K562 (cell line): Measurements from ENCODE around the gene SLC44A5. TPM values are rescaled to one million over a fixed set of nuclear protein-coding genes. Genes with fewer than 3 reads are reported as not detected.

Experiments used
- ARID2 ChIP-seq: fragments of 450-650 bp; IDR thresholded peaks from 2 replicates; pipeline ENCODE4 v1.6.1; 2017; ENCODE audit warnings: antibody characterized with exemption, mild to moderate bottlenecking
- ARNT ChIP-seq, 2 experiments: fragments of 450-650 bp; IDR thresholded peaks; 2 replicates each; pipeline ENCODE4 v1.6.1; 2016; ENCODE audit warnings: mild to moderate bottlenecking in 1 of 2
- ASH1L ChIP-seq: fragments of 450-650 bp; IDR thresholded peaks from 2 replicates; pipeline ENCODE4 v1.6.1; 2018; ENCODE audit warnings: borderline replicate concordance, mild to moderate bottlenecking, low read depth; ENCODE audit not compliant: partially characterized antibody
- DACH1 ChIP-seq: fragments of 450-650 bp; IDR thresholded peaks from 2 replicates; pipeline ENCODE4 v1.6.1; 2018; ENCODE audit not compliant: partially characterized antibody
- DMBX1 ChIP-seq: fragments of 250-450 bp; sonication (Bioruptor Pico); IDR thresholded peaks from 2 replicates; pipeline ENCODE4 v1.8.0; 2022; ENCODE audit warnings: inconsistent platforms, mild to moderate bottlenecking, moderate library complexity, borderline replicate concordance
- EHMT2 ChIP-seq: fragments of 450-650 bp; IDR thresholded peaks from 2 replicates; pipeline ENCODE4 v1.6.1; 2018; ENCODE audit warnings: antibody characterized with exemption
- KDM5B ChIP-seq: fragments of 200-600 bp; sonication (generic); IDR thresholded peaks from 2 replicates; pipeline ENCODE4 v1.6.1; 2012; ENCODE audit warnings: low read depth, mild to moderate bottlenecking, moderate library complexity, low read length, control low read depth, inconsistent platforms; ENCODE audit not compliant: insufficient replicate concordance
- KLF10 ChIP-seq: fragments of 250-450 bp; sonication (Bioruptor Pico); IDR thresholded peaks from 2 replicates; pipeline ENCODE4 v1.6.1; 2021; ENCODE audit warnings: matching md5 sums
- MAFG ChIP-seq: fragments of 450-650 bp; conservative IDR thresholded peaks from 2 replicates; pipeline ENCODE4 v1.6.1; 2016; ENCODE audit warnings: missing genetic modification characterization, missing compliant biosample characterization
- MTA1 ChIP-seq: fragments of 450-650 bp; IDR thresholded peaks from 2 replicates; pipeline ENCODE4 v1.6.1; 2017; ENCODE audit warnings: borderline replicate concordance
- PURB ChIP-seq: sonication (generic); formaldehyde crosslinking; IDR thresholded peaks from 2 replicates; pipeline ENCODE4 v1.9.0; 2021; ENCODE audit warnings: low read depth, mild to moderate bottlenecking, missing genetic modification reagents
- TCF7 ChIP-seq: sonication (generic); IDR thresholded peaks from 2 replicates; pipeline ENCODE4 v1.6.1; 2016; ENCODE audit warnings: antibody characterized with exemption, borderline replicate concordance
- TFAM ChIP-seq: fragments of 250-450 bp; sonication (Bioruptor Pico); conservative IDR thresholded peaks from 2 replicates; pipeline ENCODE4 v1.5.0; 2021; ENCODE audit warnings: mild to moderate bottlenecking, moderate library complexity
- TRIM24 ChIP-seq, 2 experiments: fragments of 450-650 bp; IDR thresholded peaks; 2 replicates each; pipeline ENCODE4 v1.6.1; 2016
- ZNF407 ChIP-seq: fragments of 450-650 bp; IDR thresholded peaks from 2 replicates; pipeline ENCODE4 v1.6.1; 2016; ENCODE audit warnings: low read depth
- ZNF511 ChIP-seq: sonication (generic); formaldehyde crosslinking; IDR thresholded peaks from 2 replicates; pipeline ENCODE4 v1.8.0; 2022; ENCODE audit warnings: mild to moderate bottlenecking, missing genetic modification reagents
- ZNF707 ChIP-seq: fragments of 250-450 bp; sonication (Bioruptor Pico); conservative IDR thresholded peaks from 2 replicates; pipeline ENCODE4 v1.8.0; 2022; ENCODE audit warnings: inconsistent platforms, mild to moderate bottlenecking, moderate library complexity
- polyA plus RNA-seq, 8 experiments: library from polyadenylated mRNA; depleted of rRNA in 4 of 8; stranded (reverse) in 5 of 8; unstranded in 3 of 8; fragments of >200 nt; fragmentation: Nextera tagmentation in 2 of 8; fragmentation: Illumina TruSeq in 1 of 8; extraction: Ambion mirVana in 2 of 8; extraction: Trizol in 1 of 8; gene quantifications; 2 replicates each; pipeline versions ENCODE4 v1.2.1 to v1.2.3, GENCODE V29; 2011 to 2014; ENCODE audit warnings: inconsistent platforms in 1 of 8, missing spikeins in 1 of 8
- total RNA-seq, 7 experiments: library from RNA; depleted of rRNA in 6 of 7; stranded (reverse); fragments of >200 nt in 6 of 7; fragmentation: Illumina TruSeq in 2 of 7; extraction: Trizol in 2 of 7; gene quantifications; 2 replicates each; pipeline versions ENCODE4 v1.2.1 to v1.2.3, GENCODE V29; 2011 to 2021; ENCODE audit warnings: low replicate concordance in 1 of 7
- TF ChIP-seq, protein P1 (sequence below): fragments of 450-650 bp; IDR thresholded peaks from 2 replicates; pipeline ENCODE4 v1.6.1; 2018; ENCODE audit not compliant: partially characterized antibody

The SLC44A5 gene
- total and polyA plus RNA-seq, 9 of the 15 experiments (the other 6 are each of a cell fraction or from before 2014, with no cell fraction given), result 1.2 to 10.1 (median 3.2) TPM

DNA sequence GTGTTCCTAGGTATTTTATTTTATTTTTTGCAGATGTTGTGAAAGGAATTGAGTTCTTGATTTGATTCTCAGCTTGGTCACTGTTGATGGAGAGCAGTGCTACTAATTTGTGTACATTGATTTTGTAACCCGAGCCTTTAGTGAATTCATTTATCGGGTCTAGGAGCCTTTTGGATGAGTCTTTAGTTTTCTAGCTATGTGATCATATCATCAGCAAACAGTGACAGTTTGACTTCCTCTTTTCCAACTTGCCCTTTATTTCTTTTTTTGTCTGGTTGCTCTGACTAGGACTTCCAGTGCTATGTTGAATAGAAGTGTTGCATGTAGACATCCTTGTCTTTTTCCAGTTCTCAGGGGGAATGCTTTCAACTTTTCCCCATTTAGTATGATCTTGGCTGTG lies 337.8 kb downstream of the SLC44A5 start (continued):
- TF ChIP-seq EHMT2 (no peak), ASH1L (no peak), ZNF511 (CRISPR knock-in tag) (no peak), DMBX1 (CRISPR knock-in tag) (no peak), ZNF707 (CRISPR knock-in tag) (no peak), PURB (CRISPR knock-in tag) (no peak), MTA1 (no peak), KLF10 (CRISPR knock-in tag) (no peak), ZNF407 (no peak), TFAM (CRISPR knock-in tag) (no peak), ARNT (IDR thresholded peaks at IDR 0.05) (no peak), ARID2 (no peak), TCF7 (no peak), TRIM24 (IDR thresholded peaks at IDR 0.05) (0 out of 4 replicates have a peak, but pooled peaks of 1 of the 2 experiments have one; percentile 30), KDM5B (no peak), MAFG (peak; percentile 50), DACH1 (no peak)
- TF ChIP-seq, protein P1, sequence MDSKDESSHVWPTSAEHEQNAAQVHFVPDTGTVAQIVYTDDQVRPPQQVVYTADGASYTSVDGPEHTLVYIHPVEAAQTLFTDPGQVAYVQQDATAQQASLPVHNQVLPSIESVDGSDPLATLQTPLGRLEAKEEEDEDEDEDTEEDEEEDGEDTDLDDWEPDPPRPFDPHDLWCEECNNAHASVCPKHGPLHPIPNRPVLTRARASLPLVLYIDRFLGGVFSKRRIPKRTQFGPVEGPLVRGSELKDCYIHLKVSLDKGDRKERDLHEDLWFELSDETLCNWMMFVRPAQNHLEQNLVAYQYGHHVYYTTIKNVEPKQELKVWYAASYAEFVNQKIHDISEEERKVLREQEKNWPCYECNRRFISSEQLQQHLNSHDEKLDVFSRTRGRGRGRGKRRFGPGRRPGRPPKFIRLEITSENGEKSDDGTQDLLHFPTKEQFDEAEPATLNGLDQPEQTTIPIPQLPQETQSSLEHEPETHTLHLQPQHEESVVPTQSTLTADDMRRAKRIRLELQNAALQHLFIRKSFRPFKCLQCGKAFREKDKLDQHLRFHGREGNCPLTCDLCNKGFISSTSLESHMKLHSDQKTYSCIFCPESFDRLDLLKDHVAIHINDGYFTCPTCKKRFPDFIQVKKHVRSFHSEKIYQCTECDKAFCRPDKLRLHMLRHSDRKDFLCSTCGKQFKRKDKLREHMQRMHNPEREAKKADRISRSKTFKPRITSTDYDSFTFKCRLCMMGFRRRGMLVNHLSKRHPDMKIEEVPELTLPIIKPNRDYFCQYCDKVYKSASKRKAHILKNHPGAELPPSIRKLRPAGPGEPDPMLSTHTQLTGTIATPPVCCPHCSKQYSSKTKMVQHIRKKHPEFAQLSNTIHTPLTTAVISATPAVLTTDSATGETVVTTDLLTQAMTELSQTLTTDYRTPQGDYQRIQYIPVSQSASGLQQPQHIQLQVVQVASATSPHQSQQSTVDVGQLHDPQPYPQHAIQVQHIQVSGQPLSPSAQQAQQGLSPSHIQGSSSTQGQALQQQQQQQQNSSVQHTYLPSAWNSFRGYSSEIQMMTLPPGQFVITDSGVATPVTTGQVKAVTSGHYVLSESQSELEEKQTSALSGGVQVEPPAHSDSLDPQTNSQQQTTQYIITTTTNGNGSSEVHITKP, result no peak
